HUES48 (cell line): ENCODE data around the gene LCOR.

ENCODE experiments used
- H3K27ac ChIP-seq: one replicate; pipeline ENCODE4 v1.7.0; 2013; ENCODE audit warnings: low read depth, low read length, inconsistent platforms
- H3K27me3 ChIP-seq: 2 replicates; pipeline ENCODE4 v1.6.1; 2013; ENCODE audit warnings: mild to moderate bottlenecking, low read length; ENCODE audit not compliant: control insufficient read depth, insufficient read depth
- H3K36me3 ChIP-seq: 2 replicates; pipeline ENCODE4 v1.6.1; 2013; ENCODE audit warnings: low read length; ENCODE audit not compliant: control insufficient read depth, insufficient read depth
- H3K4me1 ChIP-seq: 2 replicates; pipeline ENCODE4 v1.6.1; 2013; ENCODE audit warnings: mild to moderate bottlenecking, low read length; ENCODE audit not compliant: control insufficient read depth, insufficient read depth
- H3K4me3 ChIP-seq: 2 replicates; pipeline ENCODE4 v1.5.1; 2013; ENCODE audit warnings: mild to moderate bottlenecking, low read depth, low read length
- H3K9ac ChIP-seq: 2 replicates; pipeline ENCODE4 v1.6.1; 2013; ENCODE audit warnings: mild to moderate bottlenecking, low read depth, low read length, moderate library complexity
- H3K9me3 ChIP-seq: 2 replicates; pipeline ENCODE4 v1.6.1; 2013; ENCODE audit warnings: low read length; ENCODE audit not compliant: control insufficient read depth, insufficient read depth

Gene LCOR

GRCh38 chr10:96971324-96971723 is 139.2 kb downstream of the LCOR start:
- Histone ChIP-seq H3K36me3 (no peaks in the 10 kb centered on the region), H3K27ac (no peak overlapping the region), H3K4me1 (no peaks in the 10 kb centered on the region), H3K9ac (no peak overlapping the region), H3K27me3 (no peaks in the 10 kb centered on the region), H3K4me3 (no peak overlapping the region), H3K9me3 (no peaks in the 10 kb centered on the region)

- no peaks in the 10 kb centered on the region for H3K4me1 ChIP-seq
- no peak overlapping the region for H3K9ac ChIP-seq
- no peaks in the 10 kb centered on the region for H3K9me3 ChIP-seq
- no peak overlapping the region for H3K27ac ChIP-seq
- H3K4me3 ChIP-seq = no peak overlapping the region
- H3K36me3 ChIP-seq = no peaks in the 10 kb centered on the region
- H3K27me3 ChIP-seq = no peaks in the 10 kb centered on the region
These were observed 140.2 kb downstream of the LCOR start for GRCh38 chr10:96972264-96972663.

- H3K9me3 ChIP-seq = no peaks in the 10 kb centered on the region
- H3K9ac ChIP-seq = no peak overlapping the region
- no peak overlapping the region for H3K4me3 ChIP-seq
- H3K27me3 ChIP-seq = no peaks in the 10 kb centered on the region
- no peak overlapping the region for H3K27ac ChIP-seq
- no peaks in the 10 kb centered on the region for H3K36me3 ChIP-seq
- H3K4me1 ChIP-seq = no peaks in the 10 kb centered on the region
These were observed 142.0 kb downstream of the LCOR start for GRCh38 chr10:96973809-96974747.

GRCh38 chr10:96975136-96975535 is 143.0 kb downstream of the LCOR start:
- Histone ChIP-seq H3K9ac (no peak overlapping the region), H3K4me1 (no peaks in the 10 kb centered on the region), H3K27ac (no peak overlapping the region), H3K4me3 (no peak overlapping the region), H3K9me3 (no peaks in the 10 kb centered on the region), H3K36me3 (no peaks in the 10 kb centered on the region), H3K27me3 (no peaks in the 10 kb centered on the region)

- Histone ChIP-seq H3K27me3 (no peaks in the 10 kb centered on the region), H3K4me1 (peaks cover under 1% of the 10 kb centered on the region; the same call in 1 of the 2 replicates), H3K9ac (no peak overlapping the region), H3K36me3 (peaks cover 18% of the 10 kb centered on the region), H3K27ac (no peak overlapping the region), H3K9me3 (no peaks in the 10 kb centered on the region), H3K4me3 (no peak overlapping the region)
These were observed 146.6 kb downstream of the LCOR start for GRCh38 chr10:96978621-96979154.

GRCh38 chr10:96982149-96982930 is 150.2 kb downstream of the LCOR start:
- Histone ChIP-seq H3K27me3 (no peaks in the 10 kb centered on the region), H3K27ac (no peak overlapping the region), H3K9me3 (no peaks in the 10 kb centered on the region), H3K4me1 (peaks cover 20% of the 10 kb centered on the region), H3K9ac (no peak overlapping the region), H3K4me3 (no peak overlapping the region), H3K36me3 (peaks cover 18% of the 10 kb centered on the region)

GRCh38 chr10:96984541-96985131 is 152.5 kb downstream of the LCOR start:
- no peak overlapping the region for H3K9ac ChIP-seq
- peak overlapping the region; percentile 79 for H3K27ac ChIP-seq

GRCh38 chr10:96986200-96986856 is 154.2 kb downstream of the LCOR start:
- Histone ChIP-seq H3K27me3 (no peaks in the 10 kb centered on the region), H3K9me3 (no peaks in the 10 kb centered on the region), H3K4me1 (peaks cover 20% of the 10 kb centered on the region), H3K27ac (no peak overlapping the region), H3K36me3 (peaks cover 11% of the 10 kb centered on the region), H3K9ac (no peak overlapping the region), H3K4me3 (no peak overlapping the region)

More at GRCh38 chr10:96984541-96985131, 152.5 kb downstream of the LCOR start:
- H3K4me1 ChIP-seq = peaks cover 20% of the 10 kb centered on the region
- no peaks in the 10 kb centered on the region for H3K9me3 ChIP-seq
- H3K36me3 ChIP-seq = peaks cover 18% of the 10 kb centered on the region
- H3K4me3 ChIP-seq = no peak overlapping the region
- H3K27me3 ChIP-seq = no peaks in the 10 kb centered on the region

- H3K4me1 ChIP-seq = peaks cover 20% of the 10 kb centered on the region
- H3K27me3 ChIP-seq = no peaks in the 10 kb centered on the region
- H3K27ac ChIP-seq = no peak overlapping the region
- 0 out of 2 replicates have a peak, but pooled peaks cover 3% of the 10 kb centered on the region for H3K36me3 ChIP-seq
- H3K9me3 ChIP-seq = no peaks in the 10 kb centered on the region
- H3K4me3 ChIP-seq = no peak overlapping the region
- H3K9ac ChIP-seq = no peak overlapping the region
These were observed 155.2 kb downstream of the LCOR start for GRCh38 chr10:96987141-96987841.

- Histone ChIP-seq H3K27ac (no peak overlapping the region), H3K9me3 (no peaks in the 10 kb centered on the region), H3K4me3 (no peak overlapping the region), H3K4me1 (peaks cover 20% of the 10 kb centered on the region), H3K27me3 (no peaks in the 10 kb centered on the region), H3K36me3 (no peaks in the 10 kb centered on the region), H3K9ac (no peak overlapping the region)
These were observed 155.7 kb downstream of the LCOR start for GRCh38 chr10:96987842-96988175.
